ENCODE results near the gene WDFY3. TPM values are rescaled to one million over a fixed set of nuclear protein-coding genes. Genes with fewer than 3 reads are reported as not detected.
A peak's percentile ranks its signal among the peaks of the same experiment; 100 is the strongest.

Gene WDFY3
- total RNA-seq, 1 donor from 2014 or later, result 126 TPM

DNA sequence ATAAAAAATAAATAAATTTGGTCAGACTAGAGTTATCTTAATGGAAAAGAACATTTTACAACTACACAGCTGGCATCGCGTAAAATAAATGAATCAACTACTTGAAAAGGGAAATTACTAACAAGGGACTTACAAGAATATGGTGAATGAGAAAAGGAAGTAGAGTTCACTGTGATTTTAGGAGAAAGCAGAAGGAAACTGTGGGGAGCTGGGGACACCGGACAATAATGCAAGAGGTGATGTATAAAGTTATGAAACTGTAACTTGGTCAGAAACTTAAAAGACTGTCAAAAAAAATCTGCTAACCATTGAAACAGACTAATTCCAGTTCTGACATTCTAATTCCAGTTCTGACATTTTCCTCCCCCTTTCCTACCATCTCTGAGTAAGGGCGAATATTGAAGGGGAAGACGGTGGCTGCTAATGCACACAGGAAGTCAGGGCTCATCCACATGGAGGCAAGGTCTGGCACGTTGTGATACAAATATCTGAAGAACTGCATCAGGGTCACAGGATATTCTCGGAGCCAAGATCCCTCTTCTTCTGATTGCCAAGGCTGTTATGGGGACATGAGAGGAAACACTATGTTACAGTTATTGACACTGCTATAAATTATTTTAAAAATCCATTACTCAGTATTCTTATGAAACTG lies 213.0 kb downstream of the WDFY3 start:
- Histone ChIP-seq H3K4me1 (peaks cover 5% of the 10 kb centered on the region), H3K27me3 (no peaks in the 10 kb centered on the region), H3K27ac (no peak overlapping the region), H3K4me3 (no peak overlapping the region), H3K36me3 (peaks cover 81% of the 10 kb centered on the region), H3K9me3 (no peaks in the 10 kb centered on the region)
- ATAC-seq (peak; percentile 80), DNase-seq (no peak)
- TF ChIP-seq, protein P1, sequence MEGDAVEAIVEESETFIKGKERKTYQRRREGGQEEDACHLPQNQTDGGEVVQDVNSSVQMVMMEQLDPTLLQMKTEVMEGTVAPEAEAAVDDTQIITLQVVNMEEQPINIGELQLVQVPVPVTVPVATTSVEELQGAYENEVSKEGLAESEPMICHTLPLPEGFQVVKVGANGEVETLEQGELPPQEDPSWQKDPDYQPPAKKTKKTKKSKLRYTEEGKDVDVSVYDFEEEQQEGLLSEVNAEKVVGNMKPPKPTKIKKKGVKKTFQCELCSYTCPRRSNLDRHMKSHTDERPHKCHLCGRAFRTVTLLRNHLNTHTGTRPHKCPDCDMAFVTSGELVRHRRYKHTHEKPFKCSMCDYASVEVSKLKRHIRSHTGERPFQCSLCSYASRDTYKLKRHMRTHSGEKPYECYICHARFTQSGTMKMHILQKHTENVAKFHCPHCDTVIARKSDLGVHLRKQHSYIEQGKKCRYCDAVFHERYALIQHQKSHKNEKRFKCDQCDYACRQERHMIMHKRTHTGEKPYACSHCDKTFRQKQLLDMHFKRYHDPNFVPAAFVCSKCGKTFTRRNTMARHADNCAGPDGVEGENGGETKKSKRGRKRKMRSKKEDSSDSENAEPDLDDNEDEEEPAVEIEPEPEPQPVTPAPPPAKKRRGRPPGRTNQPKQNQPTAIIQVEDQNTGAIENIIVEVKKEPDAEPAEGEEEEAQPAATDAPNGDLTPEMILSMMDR (IDR thresholded peaks at IDR 0.05), result no peak
- intact Hi-C loops (cut with DNase I), result loop anchor here (5.0 kb wide), 1 partner anchor 219 kb away; no protein-coding TSS in a partner anchor

DNA sequence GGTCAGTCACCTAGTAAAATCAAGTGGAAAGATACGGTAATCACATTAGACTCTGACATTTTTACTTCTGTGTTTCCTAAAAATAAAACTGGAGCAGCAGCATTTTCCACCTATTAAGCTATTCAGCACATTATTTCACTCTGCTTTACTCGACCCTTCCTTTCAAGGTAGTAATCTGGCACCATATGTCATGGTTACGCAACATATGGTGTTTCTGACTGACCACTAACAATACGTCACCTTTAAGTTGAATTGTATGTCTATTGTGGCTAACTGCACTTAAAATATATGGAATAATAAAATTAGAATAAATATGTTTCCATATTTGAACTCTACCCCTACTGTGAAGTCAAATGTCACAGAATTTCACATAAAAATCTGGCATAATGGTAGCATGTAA lies 214.8 kb downstream of the WDFY3 start:
- H3K4me3 ChIP-seq, result no peak overlapping the region
- peaks cover 5% of the 10 kb centered on the region for H3K4me1 ChIP-seq
- H3K9me3 ChIP-seq, result no peaks in the 10 kb centered on the region
- H3K27me3 ChIP-seq, result no peaks in the 10 kb centered on the region
- TF ChIP-seq, protein P1 (IDR thresholded peaks at IDR 0.05), result no peak
- H3K36me3 ChIP-seq, result peaks cover 96% of the 10 kb centered on the region
- no peak overlapping the region for H3K27ac ChIP-seq
- DNase-seq, result no peak
- no peak for ATAC-seq
- intact Hi-C loops (cut with DNase I), result loop anchor here (5.0 kb wide), 1 partner anchor 221 kb away; no protein-coding TSS in a partner anchor

DNA sequence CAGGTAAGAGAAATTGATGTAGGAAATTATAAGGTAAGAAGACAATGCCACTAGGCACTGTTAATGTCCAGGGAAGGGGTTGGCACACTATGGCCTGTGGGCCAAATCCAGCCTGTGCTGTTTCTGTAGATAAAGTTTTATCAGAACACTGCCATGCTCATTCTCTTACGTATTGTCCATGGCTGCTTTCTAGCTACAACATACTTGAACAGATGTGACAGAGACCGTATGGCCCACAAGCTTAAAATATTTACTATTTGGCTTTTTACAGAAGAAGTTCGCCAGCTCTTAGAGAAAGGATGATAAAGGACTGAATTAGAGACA lies 215.6 kb downstream of the WDFY3 start:
- H3K27me3 ChIP-seq, result no peaks in the 10 kb centered on the region
- H3K4me1 ChIP-seq, result peaks cover 5% of the 10 kb centered on the region
- intact Hi-C loops (cut with DNase I), result loop anchor here (5.0 kb wide), 1 partner anchor 221 kb away; no protein-coding TSS in a partner anchor
- no peak overlapping the region for H3K4me3 ChIP-seq
- no peak for ATAC-seq
- DNase-seq, result no peak
- H3K36me3 ChIP-seq, result peaks cover 95% of the 10 kb centered on the region
- H3K27ac ChIP-seq, result no peak overlapping the region
- TF ChIP-seq, protein P1 (IDR thresholded peaks at IDR 0.05), result no peak
- no peaks in the 10 kb centered on the region for H3K9me3 ChIP-seq

DNA sequence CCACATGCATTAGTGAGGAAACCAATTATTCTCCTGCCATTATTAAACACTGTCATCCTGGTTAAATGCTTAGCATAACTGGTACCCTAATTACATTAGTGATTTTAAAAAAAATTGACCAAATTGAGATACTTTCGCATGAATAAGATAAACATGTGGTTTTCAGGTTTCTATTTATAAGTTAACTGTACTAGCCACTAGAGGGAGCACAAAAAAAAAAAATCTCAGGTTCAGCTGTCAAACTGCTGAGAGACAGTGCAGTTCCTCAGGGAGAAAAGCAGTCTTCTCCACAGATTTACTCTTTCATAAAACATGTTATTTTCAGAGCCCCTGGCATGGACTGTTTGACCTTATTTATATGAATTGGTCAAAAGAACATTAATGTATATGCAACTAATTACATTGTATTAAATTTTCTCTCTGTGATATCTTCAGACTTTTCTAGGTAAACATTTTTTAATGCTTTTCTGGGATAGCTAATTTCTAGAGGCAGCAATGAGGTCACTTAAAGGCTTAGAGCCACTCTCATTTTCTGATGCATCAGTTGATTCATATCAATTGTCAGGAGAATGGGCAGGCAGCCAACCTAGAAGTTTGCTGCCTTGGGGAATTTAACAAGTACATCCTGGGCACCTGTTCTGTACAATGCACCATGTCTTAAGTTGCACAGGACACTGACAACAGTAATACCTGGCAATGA lies 216.1 kb downstream of the WDFY3 start:
- TF ChIP-seq, protein P1 (IDR thresholded peaks at IDR 0.05), result peak; percentile 67
- intact Hi-C loops (cut with DNase I), result loop anchor here (5.0 kb wide), 1 partner anchor 222 kb away; no protein-coding TSS in a partner anchor
- no peak overlapping the region for H3K27ac ChIP-seq
- no peak overlapping the region for H3K4me3 ChIP-seq
- H3K9me3 ChIP-seq, result no peaks in the 10 kb centered on the region
- no peak for DNase-seq
- peaks cover 95% of the 10 kb centered on the region for H3K36me3 ChIP-seq
- H3K4me1 ChIP-seq, result peaks cover 5% of the 10 kb centered on the region
- ATAC-seq, result peak; percentile 72
- no peaks in the 10 kb centered on the region for H3K27me3 ChIP-seq

DNA sequence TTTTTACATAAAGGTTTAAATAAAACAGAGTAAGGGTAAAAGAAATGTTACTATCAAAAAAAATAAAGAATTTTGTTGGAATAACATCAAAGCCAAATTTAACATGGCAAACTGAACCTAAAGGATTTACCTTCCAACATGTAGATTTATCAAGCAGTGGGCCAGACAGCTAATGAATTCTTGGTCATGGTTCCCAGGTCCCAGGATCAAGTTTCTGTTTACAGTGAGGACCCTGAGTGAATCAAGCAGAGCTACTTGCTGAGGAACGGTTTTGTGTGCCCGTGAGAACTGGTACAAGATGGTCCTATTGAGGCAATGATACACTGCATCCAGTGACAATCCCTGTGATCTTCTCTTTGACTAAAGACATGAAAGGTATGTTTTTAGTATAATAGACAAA lies 226.4 kb downstream of the WDFY3 start:
- Histone ChIP-seq H3K9me3 (no peaks in the 10 kb centered on the region), H3K27me3 (no peaks in the 10 kb centered on the region), H3K27ac (no peak overlapping the region), H3K4me1 (no peaks in the 10 kb centered on the region), H3K36me3 (peaks cover 94% of the 10 kb centered on the region), H3K4me3 (no peak overlapping the region)
- intact Hi-C loops (cut with DNase I), result no loop called here
- no peak for DNase-seq
- TF ChIP-seq, protein P1 (IDR thresholded peaks at IDR 0.05), result no peak
- no peak for ATAC-seq
